Testis (tissue), 3 donors: ENCODE data around the gene CC2D1A. TPM values are rescaled to one million over a fixed set of nuclear protein-coding genes. Genes with fewer than 3 reads are reported as not detected.

Experiments used
- DNase-seq: peaks from one replicate; pipeline ENCODE4 v3.0.0-alpha.2; 2019
- H3K27ac ChIP-seq, 2 donors: fragments of 200-600 bp; sonication (generic); one replicate each; pipeline ENCODE4 v1.5.1; 2019
- H3K27me3 ChIP-seq: fragments of 200-600 bp; sonication (generic); one replicate; pipeline ENCODE4 v1.5.1; 2019
- H3K36me3 ChIP-seq: fragments of 200-600 bp; sonication (generic); one replicate; pipeline ENCODE4 v1.5.1; 2017; ENCODE audit warnings: low read depth; ENCODE audit errors: missing control alignments
- H3K4me1 ChIP-seq: fragments of 200-600 bp; sonication (generic); one replicate; pipeline ENCODE4 v1.5.1; 2019
- H3K4me3 ChIP-seq, 2 donors: fragments of 200-600 bp; sonication (generic); one replicate each; pipeline ENCODE4 v1.5.1; 2017 to 2019
- H3K9me3 ChIP-seq: fragments of 200-600 bp; sonication (generic); one replicate; pipeline ENCODE4 v1.5.1; 2017
- CTCF ChIP-seq, 3 experiments: fragments of 450-650 bp in 2 of 3; fragments of 200-600 bp in 1 of 3; sonication (generic) in 1 of 3; IDR thresholded peaks; one replicate each; pipeline ENCODE4 v1.5.1; 2016 to 2019; ENCODE audit warnings: antibody characterized with exemption in 3 of 3, mild to moderate bottlenecking in 2 of 3, moderate library complexity in 1 of 3
- POLR2A ChIP-seq: fragments of 450-650 bp; IDR thresholded peaks from one replicate; pipeline ENCODE4 v1.6.1; 2017; ENCODE audit warnings: antibody characterized with exemption, mild to moderate bottlenecking, moderate library complexity
- WGBS, 2 donors: methylation state at CpG; one replicate each; pipeline ENCODE4 v1.1.5; 2018; 5-methylcytosine and 5-hydroxymethylcytosine counted together
- intact Hi-C: fragments of 100-400 bp; cut with DNase I; formaldehyde crosslinking; loops from one replicate; pipeline ENCODE4 v1.15.1; 2023; ENCODE audit warnings: low total_unique reads
- polyA plus RNA-seq: library from polyadenylated mRNA; stranded (reverse); fragments of 350-450 nt; fragmentation: Illumina TruSeq; extraction: RNeasy Lipid Tissue Mini Kit (QIAGEN cat#74804); gene quantifications from one replicate; pipeline ENCODE4 v1.2.3, GENCODE V29; 2014; ENCODE audit warnings: low read depth, low replicate concordance; ENCODE audit not compliant: insufficient read depth
- total RNA-seq, 2 donors: library from RNA; depleted of rRNA; stranded (reverse); fragments of >200 nt; gene quantifications; one replicate each; pipeline ENCODE4 v1.2.3, GENCODE V29; 2016

The CC2D1A gene
- total and polyA plus RNA-seq, 3 donors from 2014 or later, result 31.0 to 62.7 (median 56.6) TPM

- no peaks in the 10 kb centered on the region for H3K27me3 ChIP-seq
- H3K36me3 ChIP-seq, result no peaks in the 10 kb centered on the region
- peak overlapping the region; percentile 74 to 94 for H3K27ac ChIP-seq
- no peak for DNase-seq
- no peaks in the 10 kb centered on the region for H3K9me3 ChIP-seq
- no peak for TF ChIP-seq POLR2A
- no peak for TF ChIP-seq CTCF (IDR thresholded peaks at IDR 0.05)
- 19 to 24% methylated on average over 5 to 11 of the region's 11 CpGs for WGBS, 2 donors
- H3K4me3 ChIP-seq, result peak overlapping the region in 1 of 2 donors; percentile 58
- intact Hi-C loops, result loop anchor here (10.0 kb wide), 1 partner anchor 77 kb away; no protein-coding TSS in a partner anchor
- H3K4me1 ChIP-seq, result peaks cover 10% of the 10 kb centered on the region
Observed at GRCh38 chr19:13861392-13861713, 44.6 kb upstream of the CC2D1A start.

DNA sequence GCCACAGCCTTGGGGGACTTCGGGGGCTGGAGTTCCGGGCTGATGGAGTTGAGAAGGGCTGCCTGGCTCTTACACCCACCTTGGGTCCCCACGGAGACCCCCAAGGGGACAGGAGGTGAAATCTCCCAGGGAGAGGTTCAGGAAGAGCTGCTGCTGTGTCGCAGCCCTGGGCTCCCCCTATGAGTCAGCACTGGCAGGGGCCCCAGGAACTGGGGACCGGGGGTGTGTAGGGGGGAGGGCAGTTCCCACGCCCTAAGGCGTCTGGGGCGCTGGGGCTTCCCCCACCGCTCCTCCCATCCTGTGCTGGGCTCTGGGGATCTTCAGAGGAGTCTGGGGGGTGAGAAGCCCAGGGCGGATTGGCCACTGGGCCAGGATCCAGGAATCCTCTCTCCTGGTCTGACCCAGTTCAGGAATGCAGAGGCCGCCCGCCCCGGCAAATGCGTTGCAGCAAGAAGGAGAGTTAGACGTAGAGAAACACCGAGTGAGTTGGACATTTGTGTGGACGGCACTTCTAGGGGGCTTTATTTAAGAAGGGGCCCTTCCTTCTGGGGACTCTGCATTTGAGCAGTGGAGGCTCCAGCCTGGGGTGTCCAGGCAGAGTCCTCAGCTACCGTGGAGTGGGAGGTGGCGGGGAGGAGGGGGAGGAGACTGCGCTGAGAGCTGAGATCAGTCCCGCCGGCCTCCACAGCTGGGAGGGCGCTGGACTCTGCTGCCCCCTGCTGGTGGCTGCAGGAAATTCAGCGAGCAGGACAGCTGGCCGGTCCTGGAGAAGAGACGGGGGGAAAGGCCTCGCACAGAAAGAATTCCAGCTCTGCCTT lies 44.1 kb upstream of the CC2D1A start:
- peak overlapping the region; percentile 36 to 58 for H3K4me3 ChIP-seq
- H3K27me3 ChIP-seq, result no peaks in the 10 kb centered on the region
- TF ChIP-seq CTCF (IDR thresholded peaks at IDR 0.05) (peak; percentile 99), POLR2A (no peak)
- intact Hi-C loops, result loop anchor here (10.0 kb wide), 1 partner anchor 77 kb away; no protein-coding TSS in a partner anchor
- 2 to 3% methylated on average over 17 to 27 of the region's 27 CpGs for WGBS, 2 donors
- H3K36me3 ChIP-seq, result no peaks in the 10 kb centered on the region
- peak; percentile 95 for DNase-seq
- H3K4me1 ChIP-seq, result peaks cover 11% of the 10 kb centered on the region
- peak overlapping the region; percentile 74 to 94 for H3K27ac ChIP-seq
- no peaks in the 10 kb centered on the region for H3K9me3 ChIP-seq

DNA sequence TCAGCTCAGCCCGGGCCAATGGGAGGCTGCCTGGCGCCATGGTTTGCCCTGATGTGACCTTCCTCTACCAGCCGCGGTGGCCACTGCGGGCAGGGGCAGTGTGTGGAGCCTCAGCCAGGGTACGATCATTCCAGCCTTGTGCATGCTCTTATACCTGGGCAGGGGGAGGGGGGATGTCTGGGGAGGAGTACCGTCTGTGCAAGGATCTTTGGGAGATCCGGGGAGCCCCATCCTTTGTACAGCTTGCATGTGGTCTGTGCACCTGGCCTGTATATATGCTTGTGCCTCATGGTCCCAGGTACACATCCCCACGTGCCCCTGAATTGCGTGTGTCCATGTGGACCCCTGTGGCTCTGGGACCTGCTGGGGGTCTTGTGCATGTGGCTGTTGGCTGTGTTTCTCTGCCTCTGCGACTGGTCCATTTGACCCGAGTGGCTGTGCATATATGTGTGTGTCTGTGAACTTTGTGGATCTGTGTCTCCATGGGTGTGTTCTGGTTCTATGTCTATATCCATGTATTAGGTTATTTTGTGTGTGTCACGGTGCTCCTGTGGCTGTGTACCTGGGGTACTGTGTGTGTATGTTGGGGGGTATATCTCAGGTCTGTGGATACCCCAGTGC lies 41.8 kb upstream of the CC2D1A start:
- DNase-seq, result no peak
- intact Hi-C loops, result loop anchor here (10.0 kb wide), 1 partner anchor 79 kb away; no protein-coding TSS in a partner anchor
- TF ChIP-seq CTCF (IDR thresholded peaks at IDR 0.05) (no peak), POLR2A (no peak)
- WGBS, 2 donors, result 57 to 65% methylated on average over 10 to 13 of the region's 13 CpGs
- H3K27ac ChIP-seq, result no peak overlapping the region
- H3K9me3 ChIP-seq, result no peaks in the 10 kb centered on the region
- no peaks in the 10 kb centered on the region for H3K27me3 ChIP-seq
- no peak overlapping the region for H3K4me3 ChIP-seq
- H3K4me1 ChIP-seq, result peaks cover 11% of the 10 kb centered on the region
- H3K36me3 ChIP-seq, result no peaks in the 10 kb centered on the region

- peak overlapping the region; percentile 58 to 60 for H3K4me3 ChIP-seq
- H3K27me3 ChIP-seq, result no peaks in the 10 kb centered on the region
- H3K27ac ChIP-seq, result no peak overlapping the region
- H3K4me1 ChIP-seq, result peaks cover 11% of the 10 kb centered on the region
- WGBS, 2 donors, result 7% methylated on average over 40 of the region's 113 CpGs; no CpG with 5 or more reads in 1 of the 2 donors
- H3K9me3 ChIP-seq, result no peaks in the 10 kb centered on the region
- TF ChIP-seq CTCF (IDR thresholded peaks at IDR 0.05), result no peak
- TF ChIP-seq POLR2A, result no peak
- H3K36me3 ChIP-seq, result no peaks in the 10 kb centered on the region
- DNase-seq, result no peak
- intact Hi-C loops, result loop anchor here (10.0 kb wide), 1 partner anchor 80 kb away; no protein-coding TSS in a partner anchor
Observed at GRCh38 chr19:13864667-13865570, 41.1 kb upstream of the CC2D1A start.
